WERI-Rb-1 (cell line): ENCODE measurements around the gene MYO1B.

Experiments used
- DNase-seq: peaks from one replicate; pipeline ENCODE4 v3.0.0-alpha.2; 2020
- H3K27ac ChIP-seq: fragments of 250-450 bp; sonication (Bioruptor Pico); 2 replicates; pipeline ENCODE4 v1.5.1; 2020; ENCODE audit warnings: mild to moderate bottlenecking, moderate library complexity
- H3K27me3 ChIP-seq: fragments of 250-450 bp; sonication (Bioruptor Pico); 2 replicates; pipeline ENCODE4 v1.5.1; 2021; ENCODE audit warnings: mild to moderate bottlenecking, low read depth, moderate library complexity; ENCODE audit not compliant: insufficient read depth, severe bottlenecking
- H3K36me3 ChIP-seq: fragments of 250-450 bp; sonication (Bioruptor Pico); 2 replicates; pipeline ENCODE4 v1.5.1; 2020; ENCODE audit warnings: mild to moderate bottlenecking, moderate library complexity
- H3K4me3 ChIP-seq: 2 replicates; pipeline ENCODE4 v1.5.1; 2011; ENCODE audit warnings: low read depth, mild to moderate bottlenecking, control low read depth, low read length
- H3K9me3 ChIP-seq: fragments of 250-450 bp; sonication (Bioruptor Pico); 2 replicates; pipeline ENCODE4 v1.5.1; 2021; ENCODE audit warnings: mild to moderate bottlenecking, moderate library complexity; ENCODE audit not compliant: severe bottlenecking
- TF ChIP-seq, protein P1 (sequence below): IDR thresholded peaks from 2 replicates; pipeline ENCODE4 v1.5.1; 2011; ENCODE audit warnings: low read depth, mild to moderate bottlenecking, control low read depth, inconsistent platforms, low read length

MYO1B gene

DNA sequence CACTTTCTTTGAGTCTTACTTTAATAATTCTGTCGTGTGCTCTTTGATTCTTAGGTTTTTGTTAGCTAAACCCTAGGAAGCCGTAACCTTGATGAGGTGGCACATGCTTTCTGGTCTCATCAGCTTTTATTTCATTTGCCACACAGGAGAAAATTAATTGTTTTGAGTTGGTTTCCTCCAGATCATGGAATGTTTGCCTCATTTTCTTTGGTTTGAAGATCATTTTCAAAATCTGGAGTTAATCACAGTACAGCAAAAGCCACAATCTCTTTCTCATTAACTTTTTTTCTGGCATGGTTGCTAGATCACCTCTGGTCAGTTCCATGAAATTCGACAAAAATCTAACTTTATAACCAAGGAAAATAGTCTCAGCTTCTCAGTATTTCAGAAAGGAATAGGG, 182.9 kb downstream of the MYO1B start:
- TF ChIP-seq, protein P1, sequence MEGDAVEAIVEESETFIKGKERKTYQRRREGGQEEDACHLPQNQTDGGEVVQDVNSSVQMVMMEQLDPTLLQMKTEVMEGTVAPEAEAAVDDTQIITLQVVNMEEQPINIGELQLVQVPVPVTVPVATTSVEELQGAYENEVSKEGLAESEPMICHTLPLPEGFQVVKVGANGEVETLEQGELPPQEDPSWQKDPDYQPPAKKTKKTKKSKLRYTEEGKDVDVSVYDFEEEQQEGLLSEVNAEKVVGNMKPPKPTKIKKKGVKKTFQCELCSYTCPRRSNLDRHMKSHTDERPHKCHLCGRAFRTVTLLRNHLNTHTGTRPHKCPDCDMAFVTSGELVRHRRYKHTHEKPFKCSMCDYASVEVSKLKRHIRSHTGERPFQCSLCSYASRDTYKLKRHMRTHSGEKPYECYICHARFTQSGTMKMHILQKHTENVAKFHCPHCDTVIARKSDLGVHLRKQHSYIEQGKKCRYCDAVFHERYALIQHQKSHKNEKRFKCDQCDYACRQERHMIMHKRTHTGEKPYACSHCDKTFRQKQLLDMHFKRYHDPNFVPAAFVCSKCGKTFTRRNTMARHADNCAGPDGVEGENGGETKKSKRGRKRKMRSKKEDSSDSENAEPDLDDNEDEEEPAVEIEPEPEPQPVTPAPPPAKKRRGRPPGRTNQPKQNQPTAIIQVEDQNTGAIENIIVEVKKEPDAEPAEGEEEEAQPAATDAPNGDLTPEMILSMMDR, result no peak
- H3K9me3 ChIP-seq, result no peaks in the 10 kb centered on the region
- no peaks in the 10 kb centered on the region for H3K27me3 ChIP-seq
- H3K27ac ChIP-seq, result no peak overlapping the region
- H3K36me3 ChIP-seq, result no peaks in the 10 kb centered on the region; the same call in 1 of the 2 replicates
- DNase-seq, result no peak
- H3K4me3 ChIP-seq, result no peak overlapping the region

DNA sequence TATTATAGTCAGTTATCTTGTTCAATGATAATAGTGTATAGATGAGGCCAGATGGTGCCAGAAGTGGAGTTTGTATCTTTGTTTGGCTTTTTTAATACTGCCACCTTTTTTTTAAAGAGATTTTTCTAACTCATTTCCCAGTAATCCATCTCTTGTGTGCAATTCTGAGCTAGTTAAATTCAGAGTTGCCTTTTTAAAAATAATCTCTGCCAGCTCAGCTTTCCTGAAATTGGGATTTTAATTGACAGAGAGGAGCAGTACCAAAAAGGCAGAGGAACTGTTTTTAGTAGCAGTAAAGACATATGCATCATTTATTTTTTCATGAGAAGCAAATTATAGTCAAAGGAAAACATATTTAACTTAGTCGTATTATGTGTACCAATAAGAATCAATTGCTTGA, 185.3 kb downstream of the MYO1B start:
- H3K36me3 ChIP-seq, result no peaks in the 10 kb centered on the region
- no peaks in the 10 kb centered on the region for H3K27me3 ChIP-seq
- TF ChIP-seq, protein P1, result no peak
- no peak for DNase-seq
- H3K27ac ChIP-seq, result no peak overlapping the region
- no peaks in the 10 kb centered on the region for H3K9me3 ChIP-seq
- no peak overlapping the region for H3K4me3 ChIP-seq

DNA sequence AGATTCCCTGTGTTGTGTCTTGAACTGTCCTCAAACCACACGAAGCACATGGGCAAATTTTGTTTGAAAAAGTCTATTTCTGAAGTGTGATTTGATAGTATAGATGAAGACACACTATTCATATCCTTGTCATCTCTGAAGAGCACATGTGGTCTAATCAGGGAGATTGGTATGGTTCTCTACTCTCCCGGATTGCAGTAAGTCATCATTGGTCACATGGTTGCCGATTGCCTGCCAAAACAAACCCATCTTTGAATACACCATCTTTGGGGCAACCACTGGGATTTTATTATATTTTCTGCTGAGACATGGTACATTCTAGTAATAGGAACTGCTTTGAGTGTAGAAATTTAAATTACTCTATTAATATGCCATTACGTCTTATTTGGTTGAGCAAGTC, 186.9 kb downstream of the MYO1B start:
- H3K4me3 ChIP-seq, result no peak overlapping the region

DNA sequence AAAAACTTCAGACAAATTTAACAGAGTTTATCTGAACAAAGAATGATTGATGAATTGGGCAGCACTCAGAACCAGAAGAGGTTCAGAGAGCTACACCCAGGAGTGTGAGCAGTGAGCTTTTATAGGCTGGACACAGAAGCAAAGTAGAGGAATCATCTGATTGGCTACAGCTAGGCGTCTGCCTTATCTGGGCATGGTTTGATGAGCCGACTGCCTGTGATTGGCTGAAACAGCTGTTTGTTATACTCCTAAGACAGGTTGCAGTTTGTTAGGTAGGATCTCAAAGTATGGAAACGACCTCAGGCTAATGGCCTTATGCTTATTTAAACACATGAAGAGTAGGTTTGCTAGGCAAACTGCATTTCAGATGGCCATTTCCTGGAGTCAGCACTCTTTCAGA, 188.9 kb downstream of the MYO1B start:
- Histone ChIP-seq H3K27me3 (no peaks in the 10 kb centered on the region), H3K27ac (no peak overlapping the region), H3K9me3 (no peaks in the 10 kb centered on the region), H3K36me3 (no peaks in the 10 kb centered on the region), H3K4me3 (no peak overlapping the region)
- no peak for DNase-seq
- TF ChIP-seq, protein P1, result no peak

More for the DNA sequence above, 186.9 kb downstream of the MYO1B start:
- no peak overlapping the region for H3K27ac ChIP-seq
- TF ChIP-seq, protein P1, result no peak
- DNase-seq, result no peak
- no peaks in the 10 kb centered on the region for H3K27me3 ChIP-seq
- H3K9me3 ChIP-seq, result no peaks in the 10 kb centered on the region
- H3K36me3 ChIP-seq, result no peaks in the 10 kb centered on the region

DNA sequence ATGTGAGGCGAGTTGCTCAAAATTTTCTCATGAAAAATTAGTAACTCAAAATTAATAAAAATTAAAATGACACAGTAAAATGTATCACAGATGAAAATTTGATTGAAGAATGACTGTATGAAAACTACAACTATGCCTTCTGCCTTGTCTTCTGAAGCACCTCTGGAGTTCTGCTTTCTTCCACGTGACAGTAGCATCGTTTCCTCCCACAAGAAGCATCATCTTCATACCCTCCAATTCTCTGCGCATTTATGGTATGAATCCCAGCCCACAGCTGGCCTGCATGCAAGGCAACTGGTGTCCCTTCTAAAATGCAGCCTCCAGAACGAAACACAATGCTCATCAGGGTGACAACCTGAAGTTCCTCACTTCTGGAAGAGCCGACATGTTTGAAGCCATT, 189.9 kb downstream of the MYO1B start:
- Histone ChIP-seq H3K9me3 (no peaks in the 10 kb centered on the region), H3K4me3 (no peak overlapping the region), H3K36me3 (no peaks in the 10 kb centered on the region), H3K27ac (no peak overlapping the region), H3K27me3 (no peaks in the 10 kb centered on the region)
- DNase-seq, result no peak
- TF ChIP-seq, protein P1, result no peak

DNA sequence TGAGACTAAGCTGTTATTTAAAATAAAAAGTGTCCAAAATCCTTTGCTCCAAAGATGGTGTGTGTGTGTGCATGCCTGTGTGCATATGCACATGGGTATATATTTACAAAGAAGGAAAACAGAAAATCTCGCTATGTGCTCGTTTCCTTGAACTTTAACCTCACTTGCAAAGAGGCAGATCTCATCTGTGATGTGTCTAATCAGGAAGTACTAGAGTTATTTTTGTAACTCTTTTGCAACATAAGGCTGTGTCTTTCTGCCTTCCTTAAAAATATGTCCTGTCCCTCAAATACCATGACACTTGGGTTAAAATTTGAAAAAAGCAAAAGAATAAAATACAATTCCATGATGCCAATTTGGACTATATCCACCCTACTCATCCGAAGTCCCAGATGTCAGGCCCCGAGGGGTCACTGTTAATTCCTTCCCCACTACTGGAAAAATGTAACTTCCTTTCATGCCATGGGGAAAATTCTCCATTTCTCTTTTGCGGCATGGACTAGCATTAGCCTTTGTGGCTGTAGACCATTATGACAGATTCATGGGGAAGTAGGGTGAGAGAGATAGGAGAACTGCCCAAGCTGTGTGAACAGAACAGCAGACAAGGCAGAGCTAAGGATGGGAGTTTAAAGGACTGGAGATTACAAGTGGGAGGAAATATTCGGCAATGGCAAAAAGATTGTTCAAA, 191.3 kb downstream of the MYO1B start:
- H3K36me3 ChIP-seq, result no peaks in the 10 kb centered on the region
- no peak for DNase-seq
- H3K27ac ChIP-seq, result no peak overlapping the region
- TF ChIP-seq, protein P1, result no peak
- no peak overlapping the region for H3K4me3 ChIP-seq
- H3K27me3 ChIP-seq, result no peaks in the 10 kb centered on the region
- H3K9me3 ChIP-seq, result no peaks in the 10 kb centered on the region
